AG09309 (cell line): Measurements from ENCODE around the gene ACTRT3.
A peak's percentile ranks its signal among the peaks of the same experiment; 100 is the strongest.

Source experiments
- DNase-seq: peaks from one replicate; pipeline ENCODE4 v3.0.0-alpha.2; 2010; ENCODE audit warnings: low read depth
- H3K4me3 ChIP-seq: 2 replicates; pipeline ENCODE4 v1.5.1; 2011; ENCODE audit warnings: mild to moderate bottlenecking, low read depth, low read length, moderate library complexity; ENCODE audit not compliant: control insufficient read depth
- TF ChIP-seq, protein P1 (sequence below): IDR thresholded peaks from 2 replicates; pipeline ENCODE4 v1.5.1; 2011; ENCODE audit warnings: mild to moderate bottlenecking, low read depth, low read length, inconsistent platforms; ENCODE audit not compliant: insufficient read depth, control insufficient read depth; ENCODE audit errors: missing control alignments

The ACTRT3 gene

DNA sequence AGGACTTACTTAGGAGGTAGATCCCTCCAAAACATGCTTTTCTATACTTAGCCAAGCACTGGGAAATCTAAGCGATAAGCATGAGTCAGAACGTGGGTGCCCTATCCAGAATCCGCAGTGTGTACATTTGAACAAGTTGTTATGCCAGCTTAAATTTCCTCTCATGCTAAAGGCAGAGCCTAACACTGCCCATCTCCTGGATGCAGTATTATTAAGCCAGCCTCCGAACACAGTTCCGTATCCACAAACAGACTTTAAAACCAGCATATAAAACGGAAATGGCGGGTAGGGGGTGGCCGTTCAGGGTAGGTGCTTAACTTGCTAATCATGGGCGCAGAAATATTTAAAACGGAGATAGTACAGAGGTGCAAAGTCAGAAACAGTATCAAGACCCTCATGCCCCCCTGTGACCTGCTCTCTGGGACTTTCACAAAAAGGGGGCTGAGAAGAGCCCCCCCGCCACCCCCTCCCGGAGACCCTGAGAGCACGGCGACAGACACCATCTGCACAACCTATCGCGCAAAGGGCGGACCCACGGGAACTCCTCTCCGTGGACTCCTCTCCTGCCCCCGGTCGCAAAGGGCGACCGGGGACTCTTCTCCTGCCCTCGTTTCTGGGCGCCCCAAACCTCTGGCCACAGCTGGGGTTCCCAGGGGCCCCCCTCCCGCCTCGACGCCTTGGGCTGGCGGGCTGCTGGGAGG is 42.4 kb upstream of the ACTRT3 start:
- peak; percentile 32 for DNase-seq
- peak overlapping the region; percentile 48 for H3K4me3 ChIP-seq

DNA sequence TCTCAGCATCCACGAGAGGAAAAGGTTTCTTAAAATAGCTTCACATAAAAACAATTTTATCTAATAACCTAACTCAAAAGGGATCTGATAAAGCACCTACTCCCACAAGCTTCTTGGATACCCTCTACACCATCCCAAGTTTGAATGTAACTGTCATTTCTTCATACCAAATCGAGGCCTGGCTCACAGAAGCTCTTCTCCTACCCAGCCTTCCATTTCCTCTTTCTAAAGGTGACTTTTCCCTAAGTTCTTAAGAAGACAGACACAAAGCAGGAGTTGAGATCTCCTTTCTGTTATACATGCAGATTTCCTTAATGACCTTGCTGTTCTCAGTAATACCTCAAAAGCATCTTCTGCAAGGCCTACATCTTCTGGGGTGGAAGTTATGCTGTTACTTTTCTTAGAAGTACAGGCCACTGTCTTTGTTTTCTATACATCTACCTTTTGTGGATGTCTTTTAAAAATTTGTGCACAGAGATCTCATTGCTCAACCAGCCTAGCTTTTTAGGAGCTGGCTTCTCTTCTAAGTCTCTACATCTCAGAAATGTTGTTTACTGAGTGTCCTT is 40.0 kb upstream of the ACTRT3 start:
- DNase-seq: no peak
- TF ChIP-seq, protein P1, sequence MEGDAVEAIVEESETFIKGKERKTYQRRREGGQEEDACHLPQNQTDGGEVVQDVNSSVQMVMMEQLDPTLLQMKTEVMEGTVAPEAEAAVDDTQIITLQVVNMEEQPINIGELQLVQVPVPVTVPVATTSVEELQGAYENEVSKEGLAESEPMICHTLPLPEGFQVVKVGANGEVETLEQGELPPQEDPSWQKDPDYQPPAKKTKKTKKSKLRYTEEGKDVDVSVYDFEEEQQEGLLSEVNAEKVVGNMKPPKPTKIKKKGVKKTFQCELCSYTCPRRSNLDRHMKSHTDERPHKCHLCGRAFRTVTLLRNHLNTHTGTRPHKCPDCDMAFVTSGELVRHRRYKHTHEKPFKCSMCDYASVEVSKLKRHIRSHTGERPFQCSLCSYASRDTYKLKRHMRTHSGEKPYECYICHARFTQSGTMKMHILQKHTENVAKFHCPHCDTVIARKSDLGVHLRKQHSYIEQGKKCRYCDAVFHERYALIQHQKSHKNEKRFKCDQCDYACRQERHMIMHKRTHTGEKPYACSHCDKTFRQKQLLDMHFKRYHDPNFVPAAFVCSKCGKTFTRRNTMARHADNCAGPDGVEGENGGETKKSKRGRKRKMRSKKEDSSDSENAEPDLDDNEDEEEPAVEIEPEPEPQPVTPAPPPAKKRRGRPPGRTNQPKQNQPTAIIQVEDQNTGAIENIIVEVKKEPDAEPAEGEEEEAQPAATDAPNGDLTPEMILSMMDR: no peak
- no peak overlapping the region for H3K4me3 ChIP-seq

More for the DNA sequence above, 42.4 kb upstream of the ACTRT3 start:
- TF ChIP-seq, protein P1: no peak

DNA sequence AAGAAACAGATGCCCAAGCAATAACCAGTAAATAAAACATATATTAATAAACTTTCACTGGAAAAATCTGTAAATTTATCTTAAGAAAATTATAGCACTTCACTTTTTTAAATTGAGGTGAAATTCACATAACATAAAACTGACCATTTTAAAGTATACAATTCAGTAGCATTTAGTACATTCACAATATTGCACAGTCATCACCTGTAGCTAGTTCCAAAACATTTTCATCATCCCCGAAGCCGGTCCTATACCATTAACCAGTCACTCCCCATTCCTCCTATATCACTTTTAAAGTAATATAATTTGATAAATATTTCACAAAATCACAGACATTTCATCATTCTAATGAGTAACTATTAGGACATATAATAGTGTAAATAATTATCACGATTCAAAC is 35.3 kb upstream of the ACTRT3 start:
- TF ChIP-seq, protein P1: no peak
- no peak overlapping the region for H3K4me3 ChIP-seq
- DNase-seq: no peak

DNA sequence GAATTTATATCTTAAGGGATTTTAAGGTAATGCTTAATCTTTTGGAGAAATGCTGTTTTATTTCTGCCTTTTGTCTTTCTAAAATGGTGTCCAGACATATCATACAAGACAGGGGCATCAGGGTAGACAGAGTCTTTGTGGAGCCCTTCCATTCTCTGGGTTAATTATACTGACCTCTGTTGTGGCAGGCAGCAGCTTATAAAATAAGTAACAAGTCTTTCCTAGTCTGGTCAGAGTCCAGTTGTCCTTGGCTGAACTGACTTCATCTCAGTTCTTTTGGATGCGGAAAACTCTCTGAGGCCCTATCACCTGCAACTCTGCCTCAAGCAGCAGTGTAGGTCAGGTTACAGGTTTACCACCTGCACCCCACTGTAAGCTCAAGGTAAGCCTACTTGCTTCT is 23.0 kb upstream of the ACTRT3 start:
- no peak for DNase-seq
- no peak overlapping the region for H3K4me3 ChIP-seq
- TF ChIP-seq, protein P1: no peak

DNA sequence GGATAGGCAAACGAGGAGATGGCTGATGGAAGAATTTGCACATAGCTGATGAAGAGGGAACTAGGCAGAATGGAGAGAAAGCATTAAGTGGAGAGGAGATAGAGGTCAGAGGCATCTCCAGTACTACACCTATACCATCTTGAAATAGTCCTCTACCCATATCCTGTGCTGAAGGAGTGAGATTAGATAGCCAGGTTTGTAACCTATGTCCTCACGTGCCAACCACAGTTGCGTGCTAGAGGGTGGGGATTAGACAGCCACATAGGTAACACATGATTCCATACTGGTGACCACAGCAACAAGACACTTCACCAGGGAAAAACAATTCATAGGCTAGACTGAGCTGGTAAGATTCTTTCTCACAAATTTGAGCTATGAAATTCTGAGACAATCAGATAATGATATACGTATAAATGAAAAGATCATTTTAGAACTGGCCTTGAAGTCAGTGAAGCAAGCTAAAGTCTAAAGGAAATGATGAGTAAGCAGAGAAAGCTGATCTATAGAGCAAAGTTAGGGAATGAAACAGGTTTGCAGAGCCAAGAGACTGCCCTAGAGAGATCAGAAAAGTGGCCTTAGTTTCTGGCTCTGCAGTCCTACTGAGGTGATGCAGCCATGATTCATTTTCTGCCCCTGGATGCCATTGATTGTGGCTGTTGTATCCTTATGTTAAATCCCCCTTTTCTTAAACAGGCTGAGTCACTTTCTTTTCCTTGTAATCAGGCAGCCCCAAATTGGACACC is 21.5 kb upstream of the ACTRT3 start:
- TF ChIP-seq, protein P1: no peak
- H3K4me3 ChIP-seq: no peak overlapping the region
- DNase-seq: no peak

DNA sequence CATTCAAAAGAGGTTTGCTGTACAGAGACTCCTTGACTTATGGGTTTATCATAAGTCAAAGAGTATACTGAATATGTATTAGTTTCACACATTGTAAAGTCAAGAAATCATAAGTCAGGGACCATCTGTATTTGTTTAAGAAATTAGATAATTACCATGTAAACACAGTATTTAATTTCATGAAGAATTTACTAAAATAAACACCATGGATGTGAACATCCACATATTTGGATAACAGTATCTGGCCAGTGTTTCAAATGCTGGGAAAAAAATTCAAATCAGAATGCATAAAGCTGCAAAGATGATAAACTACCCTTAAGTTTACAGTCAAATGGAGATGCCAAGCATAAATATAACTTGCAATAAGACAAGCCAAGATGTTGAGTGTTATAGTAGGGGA is 20.9 kb upstream of the ACTRT3 start:
- DNase-seq: no peak
- TF ChIP-seq, protein P1: no peak
- no peak overlapping the region for H3K4me3 ChIP-seq
